Measurements from ENCODE around the gene KLHDC7B.

- TF ChIP-seq CTCF (conservative IDR thresholded peaks at IDR 0.05) (no peak), ZFX (IDR thresholded peaks at IDR 0.05) (no peak)
Measured at GRCh38 chr22:50553310-50553709, 7.6 kb downstream of the KLHDC7B start.

Measured in C4-2B (cell line).